NCI-H524 (cell line): ENCODE measurements around the gene R3HDM2.
"Not testable (repeated sequence)": the region's sequence is repeated elsewhere in the genome, so short reads cannot be mapped to it uniquely, and the experiment has no call there.

Experiments used
- DNase-seq, 2 experiments: peaks; one replicate each; lab custom pipeline; 2025; lab: John Stamatoyannopoulos, UW

The R3HDM2 gene

GRCh38 chr12:57329219-57329618 lies 101.6 kb downstream of the R3HDM2 start:
- no peak for DNase-seq

- no peak for DNase-seq
These were observed 105.4 kb downstream of the R3HDM2 start for GRCh38 chr12:57325395-57325794.

- no peak for DNase-seq
These were observed 107.4 kb downstream of the R3HDM2 start for GRCh38 chr12:57323416-57323815.

- no peak for DNase-seq
These were observed 110.2 kb downstream of the R3HDM2 start for GRCh38 chr12:57320639-57321038.

- DNase-seq: no peak
These were observed 111.0 kb downstream of the R3HDM2 start for GRCh38 chr12:57319678-57320469.

- DNase-seq: no peak
These were observed 115.2 kb downstream of the R3HDM2 start for GRCh38 chr12:57315681-57316080.

- not testable (repeated sequence) for DNase-seq
These were observed 118.6 kb downstream of the R3HDM2 start for GRCh38 chr12:57312287-57312686.

- no peak for DNase-seq
These were observed 121.4 kb downstream of the R3HDM2 start for GRCh38 chr12:57309420-57309819.

GRCh38 chr12:57300961-57301584 lies 129.8 kb downstream of the R3HDM2 start:
- no peak for DNase-seq

- DNase-seq: no peak
These were observed 131.3 kb downstream of the R3HDM2 start for GRCh38 chr12:57299514-57300016.

GRCh38 chr12:57296291-57296690 lies 134.6 kb downstream of the R3HDM2 start:
- DNase-seq: no peak

- not testable (repeated sequence) for DNase-seq
These were observed 148.8 kb downstream of the R3HDM2 start for GRCh38 chr12:57282073-57282472.

GRCh38 chr12:57280211-57281062 lies 150.4 kb downstream of the R3HDM2 start:
- no peak for DNase-seq

- DNase-seq: no peak
These were observed 152.1 kb downstream of the R3HDM2 start for GRCh38 chr12:57278465-57279381.

GRCh38 chr12:57276935-57277563 lies 153.8 kb downstream of the R3HDM2 start:
- DNase-seq: no peak

GRCh38 chr12:57276233-57276632 lies 154.6 kb downstream of the R3HDM2 start:
- DNase-seq: not testable (repeated sequence)

GRCh38 chr12:57273516-57273915 lies 157.3 kb downstream of the R3HDM2 start:
- DNase-seq: no peak

GRCh38 chr12:57272337-57273151 lies 158.3 kb downstream of the R3HDM2 start:
- DNase-seq: peak; percentile 21 to 27

- no peak for DNase-seq
These were observed 159.8 kb downstream of the R3HDM2 start for GRCh38 chr12:57270966-57271470.

- no peak for DNase-seq
These were observed 162.6 kb downstream of the R3HDM2 start for GRCh38 chr12:57268264-57268663.
